Keratinocyte (primary cell): Measurements from ENCODE around the gene ADD2. TPM values are rescaled to one million over a fixed set of nuclear protein-coding genes. Genes with fewer than 3 reads are reported as not detected.

Source experiments
- DNase-seq: peaks from one replicate; pipeline ENCODE4 v3.0.0-alpha.2; 2011; ENCODE audit warnings: low read depth, missing footprints, low spot score
- FAIRE-seq: peaks from 2 replicates; lab custom pipeline; 2011; peaks lifted over from hg19 to GRCh38; lab: Jason Lieb, UNC
- H2AFZ ChIP-seq: 2 replicates; pipeline ENCODE4 v1.6.0; 2012; ENCODE audit warnings: low read length, control low read depth, inconsistent platforms; ENCODE audit not compliant: control insufficient read depth
- H3K27ac ChIP-seq: 2 replicates; pipeline ENCODE4 v1.5.1; 2011; ENCODE audit warnings: low read length; ENCODE audit not compliant: control insufficient read depth, insufficient read depth
- H3K27me3 ChIP-seq: 3 replicates; pipeline ENCODE4 v1.6.0; 2011; ENCODE audit warnings: low read length; ENCODE audit not compliant: control insufficient read depth, insufficient read depth; ENCODE audit errors: extremely low read depth
- H3K36me3 ChIP-seq, 2 experiments: 2 replicates in 1 of 2; 3 replicates in 1 of 2; pipeline ENCODE4 v1.5.1; 2011; ENCODE audit warnings: low read length in 2 of 2, mild to moderate bottlenecking in 1 of 2; ENCODE audit not compliant: control insufficient read depth in 2 of 2, insufficient read depth in 2 of 2; ENCODE audit errors: extremely low read depth in 1 of 2
- H3K4me1 ChIP-seq: 3 replicates; pipeline ENCODE4 v1.5.1; 2011; ENCODE audit warnings: low read length; ENCODE audit not compliant: control insufficient read depth, insufficient read depth; ENCODE audit errors: extremely low read depth
- H3K4me2 ChIP-seq: 3 replicates; pipeline ENCODE4 v1.6.0; 2011; ENCODE audit warnings: low read depth, low read length; ENCODE audit not compliant: control insufficient read depth, insufficient read depth; ENCODE audit errors: extremely low read depth
- H3K4me3 ChIP-seq, 3 experiments: fragments of 200-600 bp in 1 of 3; sonication (generic) in 1 of 3; 2 replicates in 2 of 3; 3 replicates in 1 of 3; pipeline ENCODE4 v1.5.1; 2011 to 2016; ENCODE audit warnings: low read length in 3 of 3, mild to moderate bottlenecking in 3 of 3, control low read depth in 2 of 3, inconsistent platforms in 1 of 3, low read depth in 1 of 3, mixed read lengths in 1 of 3, mixed run types in 1 of 3, moderate library complexity in 1 of 3; ENCODE audit not compliant: control insufficient read depth in 2 of 3, insufficient read depth in 2 of 3; ENCODE audit errors: extremely low read depth in 1 of 3
- H3K79me2 ChIP-seq: 2 replicates; pipeline ENCODE4 v1.6.0; 2012; ENCODE audit warnings: low read length; ENCODE audit not compliant: control insufficient read depth, insufficient read depth
- H3K9ac ChIP-seq: 3 replicates; pipeline ENCODE4 v1.6.0; 2011; ENCODE audit warnings: low read length; ENCODE audit not compliant: control insufficient read depth, insufficient read depth; ENCODE audit errors: extremely low read depth
- H3K9me1 ChIP-seq: 3 replicates; pipeline ENCODE4 v1.6.0; 2011; ENCODE audit warnings: low read length; ENCODE audit not compliant: control insufficient read depth, insufficient read depth; ENCODE audit errors: extremely low read depth
- H3K9me3 ChIP-seq: 2 replicates; pipeline ENCODE4 v1.5.1; 2012; ENCODE audit warnings: low read depth, low read length; ENCODE audit not compliant: control insufficient read depth
- H4K20me1 ChIP-seq: 3 replicates; pipeline ENCODE4 v1.6.0; 2011; ENCODE audit warnings: low read length; ENCODE audit not compliant: control insufficient read depth, insufficient read depth; ENCODE audit errors: extremely low read depth
- CTCF ChIP-seq, 3 experiments: IDR thresholded peaks in 1 of 3; conservative IDR thresholded peaks in 1 of 3; optimal IDR thresholded peaks in 1 of 3; 2 replicates in 2 of 3; 3 replicates in 1 of 3; pipeline versions ENCODE3 to v1.5.1; 2011; ENCODE audit warnings: low read length in 3 of 3, mild to moderate bottlenecking in 3 of 3, moderate library complexity in 2 of 3, control low read depth in 1 of 3, inconsistent platforms in 1 of 3; ENCODE audit not compliant: insufficient read depth in 2 of 3; ENCODE audit errors: extremely low read depth in 1 of 3
- EZH2 ChIP-seq: IDR thresholded peaks from one replicate; pipeline ENCODE4 v1.6.1; 2012; ENCODE audit warnings: inconsistent platforms, mild to moderate bottlenecking, low read length, moderate library complexity
- dilution Hi-C: fragments of 300-500 bp; cut with MboI; formaldehyde crosslinking; loops from one replicate; pipeline ENCODE4 v1.7.0; 2020; ENCODE audit warnings: low sequenced_read_pairs; ENCODE audit not compliant: extremely low pct_ligation_motif_present
- polyA plus RNA-seq, 5 experiments: library from polyadenylated mRNA; depleted of rRNA in 3 of 5; stranded (reverse) in 3 of 5; stranded (forward) in 1 of 5; unstranded in 1 of 5; fragments of >200 nt; gene quantifications; 1 replicate in 1 of 5; 2 replicates in 3 of 5; 3 replicates in 1 of 5; pipeline versions ENCODE4 v1.2.1 to v1.2.3, GENCODE V29; 2011 to 2012; ENCODE audit warnings: missing spikeins in 2 of 5, low read depth in 1 of 5, low replicate concordance in 1 of 5

The ADD2 gene
- polyA plus RNA-seq, 1 donor (not counting 4 experiments of a cell fraction or from before 2014, with no cell fraction given), result 0.05 TPM

- H3K4me2 ChIP-seq, result no peak overlapping the region
- H2AFZ ChIP-seq, result no peak overlapping the region
- FAIRE-seq, result no peak
- dilution Hi-C loops, result loop anchor here (25.0 kb wide), 2 partner anchors 179 to 329 kb away; partner anchors contain the start of gene FAM136A
- H3K4me3 ChIP-seq, result no peak overlapping the region
- no peaks in the 10 kb centered on the region for H3K79me2 ChIP-seq
- no peaks in the 10 kb centered on the region for H3K27me3 ChIP-seq
- no peaks in the 10 kb centered on the region for H3K9me3 ChIP-seq
- H3K4me1 ChIP-seq, result peaks cover 3% of the 10 kb centered on the region
- no peak for DNase-seq
- H3K9me1 ChIP-seq, result no peaks in the 10 kb centered on the region
- H4K20me1 ChIP-seq, result no peaks in the 10 kb centered on the region
- TF ChIP-seq EZH2, result no peak
- no peak for TF ChIP-seq CTCF (optimal IDR thresholded peaks at IDR 0.05 in 1 of 3, IDR thresholded peaks at IDR 0.05 in 1 of 3, conservative IDR thresholded peaks at IDR 0.05 in 1 of 3; ENCODE audit: extremely low read depth in 1 of 3, insufficient read depth in 2 of 3, low read length in 3 of 3)
- H3K27ac ChIP-seq, result no peak overlapping the region
- H3K36me3 ChIP-seq, result no peaks in the 10 kb centered on the region
- H3K9ac ChIP-seq, result no peak overlapping the region
These were observed 126.7 kb downstream of the ADD2 start for GRCh38 chr2:70641263-70641784.

DNA sequence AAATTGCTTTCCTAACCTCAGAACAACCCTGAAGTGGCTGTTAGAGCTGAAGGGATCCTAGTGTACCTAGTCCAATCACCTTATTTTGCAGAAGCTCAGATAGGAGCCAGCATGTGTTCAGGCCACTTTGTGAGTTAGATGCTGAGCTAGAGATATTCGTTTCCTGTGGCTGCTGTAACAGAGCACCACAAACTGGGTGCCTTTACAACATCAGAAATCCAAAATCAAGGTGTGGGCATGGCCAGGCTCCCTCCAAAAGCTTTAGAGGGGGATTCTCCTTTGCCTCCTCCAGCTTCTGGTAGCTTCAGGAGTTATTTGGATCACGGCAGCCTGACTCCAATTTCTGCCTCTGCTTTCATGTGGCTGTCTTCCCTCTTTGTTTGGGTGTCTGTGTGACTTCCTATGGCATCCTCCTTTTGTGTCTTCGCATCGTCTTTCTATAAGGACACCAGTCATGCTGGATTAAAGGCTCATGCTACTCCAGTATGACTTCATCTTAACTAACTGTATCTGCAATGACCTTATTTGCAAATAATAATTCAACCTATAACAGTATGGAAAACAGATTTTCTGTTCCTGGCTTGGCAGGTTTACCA is 128.1 kb downstream of the ADD2 start:
- Histone ChIP-seq H3K27ac (no peak overlapping the region), H3K9me1 (no peaks in the 10 kb centered on the region), H3K9ac (no peak overlapping the region), H4K20me1 (no peaks in the 10 kb centered on the region), H3K4me2 (no peak overlapping the region), H3K9me3 (no peaks in the 10 kb centered on the region), H3K36me3 (no peaks in the 10 kb centered on the region), H3K27me3 (no peaks in the 10 kb centered on the region), H3K4me1 (peaks cover 3% of the 10 kb centered on the region), H3K4me3 (no peak overlapping the region), H3K79me2 (no peaks in the 10 kb centered on the region), H2AFZ (no peak overlapping the region)
- dilution Hi-C loops, result loop anchor here (25.0 kb wide), 2 partner anchors 178 to 328 kb away; partner anchors contain the start of gene FAM136A
- peak; percentile 41 for FAIRE-seq
- TF ChIP-seq EZH2, result no peak
- TF ChIP-seq CTCF (optimal IDR thresholded peaks at IDR 0.05 in 1 of 3, IDR thresholded peaks at IDR 0.05 in 1 of 3, conservative IDR thresholded peaks at IDR 0.05 in 1 of 3; ENCODE audit: extremely low read depth in 1 of 3, insufficient read depth in 2 of 3, low read length in 3 of 3), result no peak
- no peak for DNase-seq
